CD4-positive, alpha-beta memory T cell (primary cell): ENCODE results near the gene DOCK3. TPM values are rescaled to one million over a fixed set of nuclear protein-coding genes. Genes with fewer than 3 reads are reported as not detected.

Experiments used
- CTCF ChIA-PET: fragments of 350-600 bp; sonication (Branson Sonifier 250); formaldehyde crosslinking; loops from one replicate; lab custom pipeline; 2021; ENCODE audit warnings: inconsistent platforms; ENCODE audit not compliant: partially characterized antibody; lab: Charles Lee
- POLR2A ChIA-PET: fragments of 350-600 bp; sonication (Branson Sonifier 250); formaldehyde crosslinking; loops from one replicate; lab custom pipeline; 2021; ENCODE audit not compliant: partially characterized antibody; lab: Charles Lee
- DNase-seq, 5 donors: peaks; one replicate each; pipeline versions ENCODE4 v3.0.0 to v3.0.0-alpha.2; 2020 to 2022; ENCODE audit warnings: mixed read lengths in 1 of 5
- H3K27ac ChIP-seq: one replicate; pipeline ENCODE4 v1.7.0; 2013; ENCODE audit warnings: low read depth, low read length
- H3K27me3 ChIP-seq: 2 replicates; pipeline ENCODE4 v1.7.0; 2013; ENCODE audit warnings: mild to moderate bottlenecking, low read length, moderate library complexity; ENCODE audit not compliant: insufficient read depth
- H3K36me3 ChIP-seq: 2 replicates; pipeline ENCODE4 v1.7.0; 2013; ENCODE audit warnings: mild to moderate bottlenecking, low read length, moderate library complexity; ENCODE audit not compliant: insufficient read depth
- H3K4me1 ChIP-seq: 2 replicates; pipeline ENCODE4 v1.7.0; 2013; ENCODE audit warnings: mild to moderate bottlenecking, low read length, moderate library complexity; ENCODE audit not compliant: insufficient read depth
- H3K4me3 ChIP-seq, 2 donors: one replicate each; pipeline ENCODE4 v1.7.0; 2013; ENCODE audit warnings: low read length in 2 of 2, mild to moderate bottlenecking in 1 of 2
- H3K9me3 ChIP-seq, 2 donors: one replicate each; pipeline ENCODE4 v1.7.0; 2013; ENCODE audit warnings: low read length in 2 of 2, control low read depth in 1 of 2; ENCODE audit not compliant: control insufficient read depth in 1 of 2
- H3K27ac Mint-ChIP-seq, 7 donors: one replicate each; pipeline ENCODE4 v1.8.0; 2020 to 2021; ENCODE audit warnings: mixed read lengths in 7 of 7, mild to moderate bottlenecking in 6 of 7, inconsistent platforms in 3 of 7, moderate library complexity in 3 of 7
- H3K27me3 Mint-ChIP-seq, 2 donors: one replicate each; pipeline ENCODE4 v1.8.0; 2020 to 2021; ENCODE audit warnings: mixed read lengths in 2 of 2
- H3K36me3 Mint-ChIP-seq, 2 donors: one replicate each; pipeline ENCODE4 v1.8.0; 2020 to 2021; ENCODE audit warnings: mixed read lengths in 2 of 2, inconsistent platforms in 1 of 2, mild to moderate bottlenecking in 1 of 2
- H3K4me1 Mint-ChIP-seq, 4 donors: one replicate each; pipeline ENCODE4 v1.8.0; 2020 to 2021; ENCODE audit warnings: mixed read lengths in 4 of 4, mild to moderate bottlenecking in 1 of 4
- H3K4me3 Mint-ChIP-seq, 8 donors: one replicate each; pipeline ENCODE4 v1.8.0; 2020 to 2021; ENCODE audit warnings: mixed read lengths in 8 of 8, mild to moderate bottlenecking in 7 of 8, moderate library complexity in 6 of 8, inconsistent platforms in 3 of 8
- H3K9me3 Mint-ChIP-seq, 8 donors: one replicate each; pipeline ENCODE4 v1.8.0; 2020 to 2021; ENCODE audit warnings: mixed read lengths in 8 of 8, mild to moderate bottlenecking in 5 of 8, inconsistent platforms in 3 of 8, moderate library complexity in 1 of 8
- intact Hi-C: fragments of 100-400 bp; cut with micrococcal nuclease; formaldehyde crosslinking; loops from one replicate; pipeline ENCODE4 v1.15.1; 2023
- polyA plus RNA-seq, 2 donors: library from polyadenylated mRNA; unstranded; fragments of 300-500 nt; fragmentation: Illumina TruSeq; gene quantifications; one replicate each; pipeline ENCODE4 v1.2.3, GENCODE V29; 2021
- total RNA-seq, 2 experiments: library from RNA; stranded (reverse); gene quantifications; one replicate each; pipeline ENCODE4 v1.2.3, GENCODE V29; 2021

Gene DOCK3
- total and polyA plus RNA-seq, 4 experiments from 2014 or later = 0.04 to 2.6 (median 1.3) TPM

DNA sequence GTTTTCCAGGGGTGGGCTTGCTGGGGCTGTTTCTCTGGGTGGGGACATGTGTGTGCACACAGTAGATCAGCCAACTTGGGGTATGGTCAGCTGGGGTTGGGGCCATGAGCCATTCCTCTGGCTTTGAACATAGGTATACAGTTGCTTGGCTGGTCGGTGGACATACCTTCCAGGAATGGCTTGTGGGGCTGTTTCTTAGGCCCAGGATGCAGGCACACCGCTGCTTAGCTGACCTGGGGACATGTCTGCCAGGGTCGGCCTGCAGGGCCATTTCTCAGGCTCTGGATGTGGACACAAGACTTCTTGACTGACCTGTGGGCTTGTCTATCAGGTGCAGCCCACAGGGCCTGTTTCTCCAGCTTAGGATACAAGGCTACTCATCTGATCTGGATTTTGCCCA lies 130.6 kb downstream of the DOCK3 start:
- H3K4me3 Mint-ChIP-seq = no peak overlapping the region
- H3K9me3 Mint-ChIP-seq = peaks cover 0 to 42% (median 36%) of the 10 kb centered on the region in 8 donors
- CTCF ChIA-PET = no interaction called here
- H3K4me1 ChIP-seq = no peaks in the 10 kb centered on the region
- H3K36me3 Mint-ChIP-seq = peaks cover 4 to 11% of the 10 kb centered on the region in 2 donors
- H3K27me3 Mint-ChIP-seq = no peaks in the 10 kb centered on the region
- H3K27ac ChIP-seq = no peak overlapping the region
- H3K9me3 ChIP-seq = peaks cover 0 to 5% of the 10 kb centered on the region in 2 donors
- DNase-seq = no peak
- H3K36me3 ChIP-seq = no peaks in the 10 kb centered on the region
- no peak overlapping the region for H3K4me3 ChIP-seq
- no peaks in the 10 kb centered on the region for H3K27me3 ChIP-seq
- intact Hi-C loops = no loop called here
- peak overlapping the region in 1 of 7 donors; percentile 33 for H3K27ac Mint-ChIP-seq
- POLR2A ChIA-PET = no interaction called here
- H3K4me1 Mint-ChIP-seq = no peaks in the 10 kb centered on the region

DNA sequence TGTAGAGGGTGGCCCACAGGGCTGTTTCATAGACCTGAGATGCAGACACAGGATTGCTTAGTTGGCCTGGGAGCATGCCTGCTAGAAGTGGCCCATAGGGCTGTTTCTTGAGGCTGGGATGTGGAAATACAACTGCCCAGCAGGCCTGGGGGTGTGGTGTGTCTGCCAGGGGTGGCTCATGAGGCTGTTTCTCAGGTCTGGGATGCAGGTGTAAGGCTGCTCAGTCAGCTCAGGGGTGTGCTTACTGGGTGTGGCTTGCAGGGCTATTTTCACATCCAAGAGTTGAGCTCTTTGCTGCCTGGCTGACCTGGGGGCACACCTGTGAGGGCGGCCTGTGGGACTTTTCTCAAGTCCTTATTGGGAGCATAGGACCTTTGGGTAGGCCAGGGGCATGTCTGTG lies 131.3 kb downstream of the DOCK3 start:
- peaks cover 0 to 35% (median 28%) of the 10 kb centered on the region in 8 donors for H3K9me3 Mint-ChIP-seq
- no peaks in the 10 kb centered on the region for H3K27me3 Mint-ChIP-seq
- intact Hi-C loops = no loop called here
- Histone ChIP-seq H3K4me3 (no peak overlapping the region), H3K27me3 (no peaks in the 10 kb centered on the region), H3K36me3 (no peaks in the 10 kb centered on the region), H3K27ac (no peak overlapping the region), H3K4me1 (no peaks in the 10 kb centered on the region), H3K9me3 (peaks cover 0 to 5% of the 10 kb centered on the region in 2 donors)
- no peak overlapping the region for H3K4me3 Mint-ChIP-seq
- DNase-seq = no peak
- POLR2A ChIA-PET = no interaction called here
- peaks cover 0 to 10% of the 10 kb centered on the region in 2 donors for H3K36me3 Mint-ChIP-seq
- no peaks in the 10 kb centered on the region for H3K4me1 Mint-ChIP-seq
- CTCF ChIA-PET = no interaction called here
- no peak overlapping the region for H3K27ac Mint-ChIP-seq

- Mint-ChIP-seq H3K36me3 (peaks cover 0 to 3% of the 10 kb centered on the region in 2 donors), H3K9me3 (peaks cover 0 to 27% (median 21%) of the 10 kb centered on the region in 8 donors), H3K4me3 (no peak overlapping the region), H3K27me3 (no peaks in the 10 kb centered on the region), H3K27ac (no peak overlapping the region), H3K4me1 (no peaks in the 10 kb centered on the region)
- Histone ChIP-seq H3K36me3 (no peaks in the 10 kb centered on the region), H3K4me3 (no peak overlapping the region), H3K9me3 (peaks cover 0 to 5% of the 10 kb centered on the region in 2 donors), H3K27me3 (no peaks in the 10 kb centered on the region), H3K27ac (no peak overlapping the region), H3K4me1 (no peaks in the 10 kb centered on the region)
- DNase-seq = no peak
- intact Hi-C loops = no loop called here
- CTCF ChIA-PET = no interaction called here
- POLR2A ChIA-PET = no interaction called here
Observed at GRCh38 chr3:50806806-50807205, 132.1 kb downstream of the DOCK3 start.

DNA sequence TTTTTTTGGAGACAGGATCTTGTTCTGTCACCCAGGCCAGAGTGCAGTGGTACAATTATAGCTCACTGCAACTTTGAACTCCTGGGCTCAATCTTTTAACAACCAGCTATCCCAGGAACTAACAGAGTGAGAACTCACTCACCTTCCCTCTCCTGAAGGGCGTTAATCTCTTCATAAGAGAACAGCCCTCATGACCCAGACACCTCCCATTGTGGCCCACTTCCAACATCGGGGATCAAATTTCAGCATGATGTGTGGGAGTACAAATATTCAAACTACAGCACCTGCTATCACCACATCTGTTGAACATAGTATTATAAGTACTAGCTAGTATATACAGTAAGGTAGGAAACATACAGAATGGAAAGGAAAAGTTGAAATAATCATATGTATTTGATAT lies 132.5 kb downstream of the DOCK3 start:
- Mint-ChIP-seq H3K4me1 (no peaks in the 10 kb centered on the region), H3K27me3 (no peaks in the 10 kb centered on the region), H3K4me3 (no peak overlapping the region), H3K9me3 (peaks cover 0 to 23% (median 17%) of the 10 kb centered on the region in 8 donors), H3K27ac (no peak overlapping the region), H3K36me3 (no peaks in the 10 kb centered on the region)
- ChIA-PET POLR2A (no interaction called here), CTCF (no interaction called here)
- no peak overlapping the region for H3K27ac ChIP-seq
- DNase-seq = no peak
- intact Hi-C loops = no loop called here
- H3K4me1 ChIP-seq = no peaks in the 10 kb centered on the region
- no peaks in the 10 kb centered on the region for H3K36me3 ChIP-seq
- peaks cover 0 to 3% of the 10 kb centered on the region in 2 donors for H3K9me3 ChIP-seq
- no peak overlapping the region for H3K4me3 ChIP-seq
- H3K27me3 ChIP-seq = no peaks in the 10 kb centered on the region

GRCh38 chr3:50811893-50812292 lies 137.2 kb downstream of the DOCK3 start:
- Mint-ChIP-seq H3K4me3 (no peak overlapping the region), H3K4me1 (no peaks in the 10 kb centered on the region), H3K27ac (peak overlapping the region in 1 of 7 donors; percentile 64), H3K36me3 (no peaks in the 10 kb centered on the region), H3K27me3 (no peaks in the 10 kb centered on the region), H3K9me3 (peaks cover 0 to 2% (median 0%) of the 10 kb centered on the region in 8 donors)
- H3K4me3 ChIP-seq = no peak overlapping the region
- no peak overlapping the region for H3K27ac ChIP-seq
- CTCF ChIA-PET = no interaction called here
- H3K9me3 ChIP-seq = no peaks in the 10 kb centered on the region
- no peaks in the 10 kb centered on the region for H3K4me1 ChIP-seq
- POLR2A ChIA-PET = no interaction called here
- H3K36me3 ChIP-seq = no peaks in the 10 kb centered on the region
- H3K27me3 ChIP-seq = no peaks in the 10 kb centered on the region
- intact Hi-C loops = no loop called here
- DNase-seq = no peak

DNA sequence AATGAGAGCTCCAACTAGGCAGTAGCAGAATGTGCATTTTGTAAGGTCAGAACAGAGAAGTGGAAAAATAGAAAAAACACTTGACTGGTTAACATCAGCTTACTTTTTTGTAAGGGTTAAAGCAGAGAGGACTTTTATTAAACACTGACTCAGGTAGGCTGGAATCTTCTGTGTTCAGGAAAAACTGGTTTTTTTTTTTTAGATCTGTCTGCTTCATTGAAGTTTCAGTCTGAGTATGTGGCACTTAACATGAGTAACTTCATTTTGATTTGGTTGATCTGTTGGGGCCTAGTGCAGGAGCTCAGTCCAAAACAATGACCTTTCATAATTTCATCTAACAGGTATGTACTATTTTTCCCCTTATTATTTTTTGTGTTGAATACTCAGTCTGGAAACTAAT lies 141.1 kb downstream of the DOCK3 start:
- Mint-ChIP-seq H3K36me3 (no peaks in the 10 kb centered on the region), H3K4me1 (no peaks in the 10 kb centered on the region), H3K9me3 (no peaks in the 10 kb centered on the region), H3K4me3 (no peak overlapping the region), H3K27me3 (no peaks in the 10 kb centered on the region), H3K27ac (no peak overlapping the region)
- ChIA-PET POLR2A (no interaction called here), CTCF (interaction anchor here (0.6 kb wide), 1 partner anchor 441 kb away, joined by 3 read pairs; no protein-coding TSS in a partner anchor)
- Histone ChIP-seq H3K36me3 (no peaks in the 10 kb centered on the region), H3K4me1 (no peaks in the 10 kb centered on the region), H3K27ac (no peak overlapping the region), H3K9me3 (no peaks in the 10 kb centered on the region), H3K4me3 (no peak overlapping the region), H3K27me3 (no peaks in the 10 kb centered on the region)
- intact Hi-C loops = no loop called here
- DNase-seq = no peak

- Histone ChIP-seq H3K27me3 (no peaks in the 10 kb centered on the region), H3K9me3 (no peaks in the 10 kb centered on the region), H3K4me3 (no peak overlapping the region), H3K27ac (no peak overlapping the region), H3K36me3 (no peaks in the 10 kb centered on the region), H3K4me1 (no peaks in the 10 kb centered on the region)
- ChIA-PET POLR2A (no interaction called here), CTCF (no interaction called here)
- no peaks in the 10 kb centered on the region for H3K9me3 Mint-ChIP-seq
- H3K27ac Mint-ChIP-seq = no peak overlapping the region
- no peaks in the 10 kb centered on the region for H3K27me3 Mint-ChIP-seq
- H3K4me3 Mint-ChIP-seq = no peak overlapping the region
- H3K4me1 Mint-ChIP-seq = no peaks in the 10 kb centered on the region
- H3K36me3 Mint-ChIP-seq = no peaks in the 10 kb centered on the region
- no peak for DNase-seq
- intact Hi-C loops = no loop called here
Observed at GRCh38 chr3:50816894-50817293, 142.2 kb downstream of the DOCK3 start.
